Activated naive CD4-positive, alpha-beta T cell treated with anti-CD3 and anti-CD28 coated beads for 36 hours (primary cell): ENCODE results near the gene RNASE13. TPM values are rescaled to one million over a fixed set of nuclear protein-coding genes. Genes with fewer than 3 reads are reported as not detected.
"Not testable (repeated sequence)": the region's sequence is repeated elsewhere in the genome, so short reads cannot be mapped to it uniquely, and the experiment has no call there.

Source experiments
- CTCF ChIA-PET: fragments of 350-600 bp; sonication (Branson Sonifier 250); formaldehyde crosslinking; loops from one replicate; lab custom pipeline; 2021; ENCODE audit warnings: antibody characterized with exemption; lab: Charles Lee
- DNase-seq: peaks from one replicate; pipeline ENCODE4 v3.0.0-alpha.2; 2020
- H3K27ac Mint-ChIP-seq: one replicate; pipeline ENCODE4 v1.8.0; 2021; ENCODE audit warnings: mild to moderate bottlenecking, mixed read lengths
- H3K27me3 Mint-ChIP-seq: one replicate; pipeline ENCODE4 v1.8.0; 2021; ENCODE audit warnings: low read depth, mixed read lengths
- H3K36me3 Mint-ChIP-seq: one replicate; pipeline ENCODE4 v1.8.0; 2021; ENCODE audit warnings: low read depth, mixed read lengths
- H3K4me1 Mint-ChIP-seq: one replicate; pipeline ENCODE4 v1.8.0; 2021; ENCODE audit warnings: low read depth, mixed read lengths
- H3K4me3 Mint-ChIP-seq: one replicate; pipeline ENCODE4 v1.8.0; 2021; ENCODE audit warnings: mild to moderate bottlenecking, moderate library complexity, mixed read lengths
- H3K9me3 Mint-ChIP-seq: one replicate; pipeline ENCODE4 v1.8.0; 2021; ENCODE audit warnings: mixed read lengths
- intact Hi-C: fragments of 100-400 bp; cut with micrococcal nuclease; formaldehyde crosslinking; loops from one replicate; pipeline ENCODE4 v1.15.1; 2023
- microRNA-seq: library from miRNA; unstranded; fragments of <30 nt; microRNA quantifications from one replicate; pipeline ENCODE4 v1.2.0, GENCODE V29; 2022; ENCODE audit warnings: borderline microRNAs expressed, borderline replicate concordance
- total RNA-seq, 2 experiments: library from RNA; stranded (reverse); gene quantifications; one replicate each; pipeline ENCODE4 v1.2.3, GENCODE V29; 2021

RNASE13 gene
- total RNA-seq, 2 experiments from 2014 or later, result not detected

GRCh38 chr14:20989787-20990600 is 44.6 kb downstream of the RNASE13 start, which contains the start of gene METTL17:
Gene METTL17 (plus strand): TSS chr14:20989980. CDS start chr14:20990003, 23 bp downstream.
- intact Hi-C loops, result loop anchor here (1.0 kb wide), 6 partner anchors 19 to 486 kb away; partner anchors contain the start of genes NDRG2 and RAB2B
- peak within 1 kb of the TSS; percentile 86 for H3K4me3 Mint-ChIP-seq
- CTCF ChIA-PET, result interaction anchor here (2.7 to 10.4 kb wide), 2 partner anchors 19 to 25 kb away, joined by 10 to 95 read pairs; no protein-coding TSS in a partner anchor
- H3K9me3 Mint-ChIP-seq, result no peaks in the 10 kb centered on the region
- peak; percentile 94 for DNase-seq
- H3K36me3 Mint-ChIP-seq, result peaks cover 22% of the 10 kb centered on the region
- H3K4me1 Mint-ChIP-seq, result peaks cover 19% of the 10 kb centered on the region
- no peaks in the 10 kb centered on the region for H3K27me3 Mint-ChIP-seq
- H3K27ac Mint-ChIP-seq, result peak within 1 kb of the TSS; percentile 86

GRCh38 chr14:20989471-20989786 is 45.2 kb downstream of the RNASE13 start:
- peak overlapping the region; percentile 86 for H3K4me3 Mint-ChIP-seq
- peaks cover 19% of the 10 kb centered on the region for H3K36me3 Mint-ChIP-seq
- peaks cover 19% of the 10 kb centered on the region for H3K4me1 Mint-ChIP-seq
- no peaks in the 10 kb centered on the region for H3K27me3 Mint-ChIP-seq
- intact Hi-C loops, result loop anchor here (1.0 kb wide), 6 partner anchors 18 to 487 kb away; partner anchors contain the start of genes NDRG2 and RAB2B
- H3K9me3 Mint-ChIP-seq, result no peaks in the 10 kb centered on the region
- no peak for DNase-seq
- CTCF ChIA-PET, result interaction anchor here (1.9 to 2.7 kb wide), 2 partner anchors 19 to 26 kb away, joined by 6 to 10 read pairs; no protein-coding TSS in a partner anchor
- H3K27ac Mint-ChIP-seq, result peak overlapping the region; percentile 86

- Mint-ChIP-seq H3K36me3 (peaks cover 16% of the 10 kb centered on the region), H3K4me3 (peak overlapping the region; percentile 50), H3K27ac (peak overlapping the region; percentile 59), H3K4me1 (peaks cover 19% of the 10 kb centered on the region), H3K9me3 (no peaks in the 10 kb centered on the region), H3K27me3 (no peaks in the 10 kb centered on the region)
- CTCF ChIA-PET, result interaction anchor here (1.9 to 2.7 kb wide), 2 partner anchors 18 to 26 kb away, joined by 6 to 10 read pairs; no protein-coding TSS in a partner anchor
- DNase-seq, result no peak
- intact Hi-C loops, result loop anchor here (1.0 kb wide), 6 partner anchors 18 to 487 kb away; partner anchors contain the start of genes NDRG2 and RAB2B
Observed at GRCh38 chr14:20988717-20989470, 45.7 kb downstream of the RNASE13 start.

- no peak for DNase-seq
- H3K36me3 Mint-ChIP-seq, result peaks cover 5% of the 10 kb centered on the region
Observed at GRCh38 chr14:20986811-20987210, 47.8 kb downstream of the RNASE13 start.

GRCh38 chr14:20985650-20986049 is 49.0 kb downstream of the RNASE13 start:
- H3K27ac Mint-ChIP-seq, H3K27me3 Mint-ChIP-seq, H3K36me3 Mint-ChIP-seq, H3K4me3 Mint-ChIP-seq, DNase-seq, intact Hi-C loops, H3K4me1 Mint-ChIP-seq, H3K9me3 Mint-ChIP-seq: not testable (repeated sequence)
- CTCF ChIA-PET, result interaction anchor here (0.7 to 1.3 kb wide), 5 partner anchors 13 to 116 kb away, joined by 3 to 8 read pairs (median 3); no protein-coding TSS in a partner anchor

More at GRCh38 chr14:20986811-20987210, 47.8 kb downstream of the RNASE13 start:
- Mint-ChIP-seq H3K4me1 (peaks cover 13% of the 10 kb centered on the region), H3K27ac (no peak overlapping the region), H3K27me3 (no peaks in the 10 kb centered on the region), H3K9me3 (no peaks in the 10 kb centered on the region), H3K4me3 (no peak overlapping the region)
- CTCF ChIA-PET, result no interaction called here
- intact Hi-C loops, result no loop called here

Small RNA genes within 50 kb of the gene (microRNA-seq; reads per million reads assigned to microRNA genes)
- not detected for gene MIR6717

Other genes starting within 250 kb of the RNASE13 start
- not detected for gene RNASE1, start 232.0 kb downstream of the RNASE13 start, total RNA-seq
- gene RNASE3, start 143.4 kb downstream of the RNASE13 start, total RNA-seq, result not detected
- gene RNASE2, start 79.3 kb downstream of the RNASE13 start, total RNA-seq, result not detected
- 10 to 100 TPM; 90.9 to 97.5 TPM for gene METTL17, start 44.8 kb downstream of the RNASE13 start, total RNA-seq
- gene SLC39A2, start 35.5 kb downstream of the RNASE13 start, total RNA-seq, result not detected
- 1 to 10 TPM; 8.4 to 8.8 TPM for gene NDRG2, start 9.7 kb downstream of the RNASE13 start, total RNA-seq
- gene TPPP2, start 4.6 kb downstream of the RNASE13 start, total RNA-seq, result not detected
- not detected for gene RNASE7, start 7.6 kb upstream of the RNASE13 start, total RNA-seq
- gene RNASE8, start 23.0 kb upstream of the RNASE13 start, total RNA-seq, result not detected
- not detected for gene ARHGEF40, start 35.5 kb upstream of the RNASE13 start, total RNA-seq
- 1 to 10 TPM; 8.3 to 9.2 TPM for gene ZNF219, start 63.8 kb upstream of the RNASE13 start, total RNA-seq
- gene TMEM253, start 66.3 kb upstream of the RNASE13 start, total RNA-seq, result not detected
- not detected for gene OR5AU1, start 121.3 kb upstream of the RNASE13 start, total RNA-seq
- 1,000 to 10,000 TPM; 1,252 to 1,377 TPM for gene HNRNPC, start 234.6 kb upstream of the RNASE13 start, total RNA-seq
- gene RPGRIP1, start 245.3 kb upstream of the RNASE13 start, total RNA-seq, result not detected